ENCODE results near the gene ERI2. TPM values are rescaled to one million over a fixed set of nuclear protein-coding genes. Genes with fewer than 3 reads are reported as not detected.
"Not testable (repeated sequence)": the region's sequence is repeated elsewhere in the genome, so short reads cannot be mapped to it uniquely, and the experiment has no call there.

Gene ERI2
- total RNA-seq, 2 experiments from 2014 or later, result 15.0 to 15.4 TPM

- CTCF ChIA-PET, result no interaction called here
Observed at GRCh38 chr16:20789130-20789529, 17.1 kb downstream of the ERI2 start.

GRCh38 chr16:20784204-20784603 lies 22.1 kb downstream of the ERI2 start:
- ChIA-PET CTCF (interaction anchor here (1.5 kb wide), 1 partner anchor 9 kb away, joined by 6 read pairs; no protein-coding TSS in a partner anchor), POLR2A (no interaction called here)
- no peaks in the 10 kb centered on the region for H3K27me3 Mint-ChIP-seq (ENCODE audit: low read depth)
- no peak overlapping the region for H3K27ac Mint-ChIP-seq
- no peaks in the 10 kb centered on the region for H3K36me3 Mint-ChIP-seq (ENCODE audit: low read depth)
- DNase-seq (no peak), ATAC-seq (no peak)
- H3K4me3 Mint-ChIP-seq, result no peak overlapping the region
- no peaks in the 10 kb centered on the region for H3K9me3 Mint-ChIP-seq (ENCODE audit: insufficient read depth)
- H3K4me1 Mint-ChIP-seq (ENCODE audit: low read depth), result no peaks in the 10 kb centered on the region

More at GRCh38 chr16:20789130-20789529, 17.1 kb downstream of the ERI2 start:
- DNase-seq (no peak), ATAC-seq (no peak)
- H3K4me1 Mint-ChIP-seq (ENCODE audit: low read depth), result no peaks in the 10 kb centered on the region
- no peak overlapping the region for H3K4me3 Mint-ChIP-seq
- no peaks in the 10 kb centered on the region for H3K9me3 Mint-ChIP-seq (ENCODE audit: insufficient read depth)
- H3K27me3 Mint-ChIP-seq (ENCODE audit: low read depth), result no peaks in the 10 kb centered on the region
- no peaks in the 10 kb centered on the region for H3K36me3 Mint-ChIP-seq (ENCODE audit: low read depth)
- no peak overlapping the region for H3K27ac Mint-ChIP-seq
- POLR2A ChIA-PET, result no interaction called here

- no peaks in the 10 kb centered on the region for H3K4me1 Mint-ChIP-seq (ENCODE audit: low read depth)
- no peaks in the 10 kb centered on the region for H3K9me3 Mint-ChIP-seq (ENCODE audit: insufficient read depth)
- peaks cover 2% of the 10 kb centered on the region for H3K36me3 Mint-ChIP-seq (ENCODE audit: low read depth)
- ChIA-PET POLR2A (no interaction called here), CTCF (no interaction called here)
- no peak overlapping the region for H3K27ac Mint-ChIP-seq
- no peak overlapping the region for H3K4me3 Mint-ChIP-seq
- ATAC-seq (no peak), DNase-seq (no peak)
- no peaks in the 10 kb centered on the region for H3K27me3 Mint-ChIP-seq (ENCODE audit: low read depth)
Observed at GRCh38 chr16:20782470-20782869, 23.8 kb downstream of the ERI2 start.

- H3K9me3 Mint-ChIP-seq (ENCODE audit: insufficient read depth), result no peaks in the 10 kb centered on the region
- no peak for DNase-seq
- CTCF ChIA-PET, result interaction anchor here (0.6 to 1.0 kb wide), 3 partner anchors 9 to 339 kb away, joined by 3 read pairs; no protein-coding TSS in a partner anchor
- H3K27ac Mint-ChIP-seq, result no peak overlapping the region
- POLR2A ChIA-PET, result no interaction called here
- ATAC-seq, result no peak
- no peaks in the 10 kb centered on the region for H3K27me3 Mint-ChIP-seq (ENCODE audit: low read depth)
- H3K4me1 Mint-ChIP-seq (ENCODE audit: low read depth), result no peaks in the 10 kb centered on the region
- peaks cover 3% of the 10 kb centered on the region for H3K36me3 Mint-ChIP-seq (ENCODE audit: low read depth)
- H3K4me3 Mint-ChIP-seq, result no peak overlapping the region
Observed at GRCh38 chr16:20781697-20782096, 24.6 kb downstream of the ERI2 start.

GRCh38 chr16:20774703-20775362 lies 31.4 kb downstream of the ERI2 start:
- Mint-ChIP-seq H3K27me3 (ENCODE audit: low read depth) (no peaks in the 10 kb centered on the region), H3K27ac (no peak overlapping the region), H3K4me1 (ENCODE audit: low read depth) (no peaks in the 10 kb centered on the region), H3K36me3 (ENCODE audit: low read depth) (peaks cover 3% of the 10 kb centered on the region), H3K4me3 (no peak overlapping the region), H3K9me3 (ENCODE audit: insufficient read depth) (no peaks in the 10 kb centered on the region)
- DNase-seq (peak; percentile 77), ATAC-seq (peak; percentile 98)
- ChIA-PET POLR2A (interaction anchor here (0.7 kb wide), 1 partner anchor 198 kb away, joined by 3 read pairs; no protein-coding TSS in a partner anchor), CTCF (interaction anchor here (0.6 to 3.3 kb wide), 12 partner anchors 10 to 386 kb away, joined by 3 to 35 read pairs (median 4); partner anchors contain the start of genes ACSM3, ERI2 and REXO5)

GRCh38 chr16:20773679-20774078 lies 32.6 kb downstream of the ERI2 start:
- H3K9me3 Mint-ChIP-seq (ENCODE audit: insufficient read depth), result no peaks in the 10 kb centered on the region
- H3K4me3 Mint-ChIP-seq, result no peak overlapping the region
- ATAC-seq (no peak), DNase-seq (no peak)
- no peak overlapping the region for H3K27ac Mint-ChIP-seq
- no peaks in the 10 kb centered on the region for H3K27me3 Mint-ChIP-seq (ENCODE audit: low read depth)
- H3K4me1 Mint-ChIP-seq (ENCODE audit: low read depth), result no peaks in the 10 kb centered on the region
- ChIA-PET CTCF (interaction anchor here (1.6 to 3.3 kb wide), 2 partner anchors 9 to 14 kb away, joined by 8 to 35 read pairs; partner anchors contain the start of gene ACSM3), POLR2A (interaction anchor here (0.7 kb wide), 1 partner anchor 105 kb away, joined by 3 read pairs; no protein-coding TSS in a partner anchor)
- H3K36me3 Mint-ChIP-seq (ENCODE audit: low read depth), result peaks cover 3% of the 10 kb centered on the region

GRCh38 chr16:20768818-20769217 lies 37.5 kb downstream of the ERI2 start:
- Mint-ChIP-seq H3K27ac (no peak overlapping the region), H3K4me3 (no peak overlapping the region), H3K4me1 (ENCODE audit: low read depth) (peaks cover 10% of the 10 kb centered on the region), H3K36me3 (ENCODE audit: low read depth) (no peaks in the 10 kb centered on the region), H3K9me3 (ENCODE audit: insufficient read depth) (no peaks in the 10 kb centered on the region), H3K27me3 (ENCODE audit: low read depth) (no peaks in the 10 kb centered on the region)
- POLR2A ChIA-PET, result no interaction called here
- ATAC-seq, result no peak
- CTCF ChIA-PET, result no interaction called here
- no peak for DNase-seq

- H3K4me1 Mint-ChIP-seq (ENCODE audit: low read depth), result peaks cover 17% of the 10 kb centered on the region
- H3K27ac Mint-ChIP-seq, result no peak overlapping the region
- peaks cover 3% of the 10 kb centered on the region for H3K36me3 Mint-ChIP-seq (ENCODE audit: low read depth)
- DNase-seq (no peak), ATAC-seq (no peak)
- H3K9me3 Mint-ChIP-seq (ENCODE audit: insufficient read depth), result no peaks in the 10 kb centered on the region
- ChIA-PET POLR2A (no interaction called here), CTCF (no interaction called here)
- no peaks in the 10 kb centered on the region for H3K27me3 Mint-ChIP-seq (ENCODE audit: low read depth)
- H3K4me3 Mint-ChIP-seq, result no peak overlapping the region
Observed at GRCh38 chr16:20768121-20768520, 38.2 kb downstream of the ERI2 start.

GRCh38 chr16:20767577-20767976 lies 38.7 kb downstream of the ERI2 start:
- CTCF ChIA-PET, result no interaction called here
- peaks cover 4% of the 10 kb centered on the region for H3K36me3 Mint-ChIP-seq (ENCODE audit: low read depth)
- H3K4me1 Mint-ChIP-seq (ENCODE audit: low read depth), result peaks cover 22% of the 10 kb centered on the region

GRCh38 chr16:20766294-20766693 lies 40.0 kb downstream of the ERI2 start:
- Mint-ChIP-seq H3K27me3 (ENCODE audit: low read depth) (no peaks in the 10 kb centered on the region), H3K36me3 (ENCODE audit: low read depth) (peaks cover 14% of the 10 kb centered on the region), H3K4me3 (no peak overlapping the region), H3K9me3 (ENCODE audit: insufficient read depth) (no peaks in the 10 kb centered on the region), H3K27ac (no peak overlapping the region), H3K4me1 (ENCODE audit: low read depth) (peaks cover 23% of the 10 kb centered on the region)
- CTCF ChIA-PET, result interaction anchor here (2.8 to 4.4 kb wide), 2 partner anchors 9 to 26 kb away, joined by 10 to 35 read pairs; no protein-coding TSS in a partner anchor
- POLR2A ChIA-PET, result no interaction called here
- ATAC-seq, result no peak
- no peak for DNase-seq

More at GRCh38 chr16:20767577-20767976, 38.7 kb downstream of the ERI2 start:
- ATAC-seq (no peak), DNase-seq (no peak)
- Mint-ChIP-seq H3K4me3 (no peak overlapping the region), H3K27me3 (ENCODE audit: low read depth) (no peaks in the 10 kb centered on the region), H3K9me3 (ENCODE audit: insufficient read depth) (no peaks in the 10 kb centered on the region), H3K27ac (no peak overlapping the region)
- POLR2A ChIA-PET, result no interaction called here

GRCh38 chr16:20765732-20766131 lies 40.5 kb downstream of the ERI2 start:
- no peak for DNase-seq
- no peak for ATAC-seq
- H3K9me3 Mint-ChIP-seq (ENCODE audit: insufficient read depth), result no peaks in the 10 kb centered on the region
- no peaks in the 10 kb centered on the region for H3K27me3 Mint-ChIP-seq (ENCODE audit: low read depth)
- POLR2A ChIA-PET, result interaction anchor here (2.5 to 3.0 kb wide), 2 partner anchors 25 to 41 kb away, joined by 11 to 19 read pairs; partner anchors contain the start of genes ERI2, REXO5 and THUMPD1
- peaks cover 14% of the 10 kb centered on the region for H3K36me3 Mint-ChIP-seq (ENCODE audit: low read depth)
- CTCF ChIA-PET, result interaction anchor here (2.8 to 4.4 kb wide), 2 partner anchors 10 to 25 kb away, joined by 10 to 35 read pairs; no protein-coding TSS in a partner anchor
- H3K4me3 Mint-ChIP-seq, result no peak overlapping the region
- no peak overlapping the region for H3K27ac Mint-ChIP-seq
- peaks cover 23% of the 10 kb centered on the region for H3K4me1 Mint-ChIP-seq (ENCODE audit: low read depth)

GRCh38 chr16:20764448-20764847 lies 41.8 kb downstream of the ERI2 start:
- POLR2A ChIA-PET, result interaction anchor here (0.6 to 3.0 kb wide), 3 partner anchors 23 to 42 kb away, joined by 4 to 19 read pairs (median 11); partner anchors contain the start of genes ERI2, REXO5 and THUMPD1
- peaks cover 23% of the 10 kb centered on the region for H3K4me1 Mint-ChIP-seq (ENCODE audit: low read depth)
- H3K9me3 Mint-ChIP-seq (ENCODE audit: insufficient read depth), result not testable (repeated sequence)

More at GRCh38 chr16:20764448-20764847, 41.8 kb downstream of the ERI2 start:
- not testable (repeated sequence) for H3K27me3 Mint-ChIP-seq (ENCODE audit: low read depth); ATAC-seq; H3K27ac Mint-ChIP-seq; H3K4me3 Mint-ChIP-seq; DNase-seq
- CTCF ChIA-PET, result interaction anchor here (2.8 to 4.4 kb wide), 2 partner anchors 11 to 24 kb away, joined by 10 to 35 read pairs; no protein-coding TSS in a partner anchor
- peaks cover 14% of the 10 kb centered on the region for H3K36me3 Mint-ChIP-seq (ENCODE audit: low read depth)
